ENCODE measurements around the gene MRPS18A.

- TF ChIP-seq EZH2 (IDR thresholded peaks at IDR 0.05; ENCODE audit: insufficient read depth, poor library complexity, severe bottlenecking), result no peak
- no peak for TF ChIP-seq EZH2phosphoT487 (IDR thresholded peaks at IDR 0.05; ENCODE audit: insufficient read depth, low read depth)
These were observed 41.9 kb upstream of the MRPS18A start for GRCh38 chr6:43729537-43729936.

All from GM23248 (cell line).